GM19372 (cell line): ENCODE measurements around the gene UNC5B.

Source experiments
- ATAC-seq: cut with Tn5 transposase; IDR thresholded peaks from one replicate; pipeline ENCODE4 v1.9.1; 2021; ENCODE audit warnings: mild to moderate bottlenecking, low read depth, moderate library complexity; ENCODE audit not compliant: unreplicated experiment

Gene UNC5B

DNA sequence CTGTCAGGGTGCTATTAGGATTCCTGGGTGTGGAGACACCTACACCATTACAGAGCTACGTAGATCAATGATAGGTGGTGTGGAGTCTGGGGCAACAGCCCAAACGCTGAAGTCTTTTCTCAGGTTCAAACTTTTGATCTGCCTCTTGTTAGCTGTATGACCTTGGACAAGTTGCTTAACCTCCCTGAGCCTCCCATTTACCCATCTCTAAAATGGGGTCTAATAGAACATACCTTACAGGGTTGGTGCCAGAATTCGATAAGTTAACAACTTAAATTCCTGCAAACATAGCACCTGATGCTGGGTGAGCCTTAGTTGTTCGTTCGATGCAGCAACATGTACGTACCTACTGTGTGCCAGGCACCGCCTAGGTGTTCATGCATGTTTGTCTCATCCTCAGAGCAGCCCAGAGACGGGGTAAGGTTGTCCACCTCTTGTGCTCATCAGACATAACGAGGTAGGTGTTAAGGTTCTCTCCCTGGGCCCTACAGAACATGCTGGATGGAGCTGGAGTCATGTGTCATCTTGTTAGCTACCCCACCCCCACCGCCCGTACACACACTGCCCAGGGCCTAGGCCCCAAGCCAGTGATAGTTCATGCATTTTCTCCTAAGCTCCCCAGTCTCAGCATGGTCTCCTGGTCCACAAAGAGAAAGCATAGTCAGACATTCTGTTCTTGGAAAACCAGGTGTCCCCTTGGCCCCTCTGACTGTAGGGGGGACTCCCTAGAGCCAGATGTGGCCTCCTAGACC lies 65.7 kb downstream of the UNC5B start:
- no peak for ATAC-seq

DNA sequence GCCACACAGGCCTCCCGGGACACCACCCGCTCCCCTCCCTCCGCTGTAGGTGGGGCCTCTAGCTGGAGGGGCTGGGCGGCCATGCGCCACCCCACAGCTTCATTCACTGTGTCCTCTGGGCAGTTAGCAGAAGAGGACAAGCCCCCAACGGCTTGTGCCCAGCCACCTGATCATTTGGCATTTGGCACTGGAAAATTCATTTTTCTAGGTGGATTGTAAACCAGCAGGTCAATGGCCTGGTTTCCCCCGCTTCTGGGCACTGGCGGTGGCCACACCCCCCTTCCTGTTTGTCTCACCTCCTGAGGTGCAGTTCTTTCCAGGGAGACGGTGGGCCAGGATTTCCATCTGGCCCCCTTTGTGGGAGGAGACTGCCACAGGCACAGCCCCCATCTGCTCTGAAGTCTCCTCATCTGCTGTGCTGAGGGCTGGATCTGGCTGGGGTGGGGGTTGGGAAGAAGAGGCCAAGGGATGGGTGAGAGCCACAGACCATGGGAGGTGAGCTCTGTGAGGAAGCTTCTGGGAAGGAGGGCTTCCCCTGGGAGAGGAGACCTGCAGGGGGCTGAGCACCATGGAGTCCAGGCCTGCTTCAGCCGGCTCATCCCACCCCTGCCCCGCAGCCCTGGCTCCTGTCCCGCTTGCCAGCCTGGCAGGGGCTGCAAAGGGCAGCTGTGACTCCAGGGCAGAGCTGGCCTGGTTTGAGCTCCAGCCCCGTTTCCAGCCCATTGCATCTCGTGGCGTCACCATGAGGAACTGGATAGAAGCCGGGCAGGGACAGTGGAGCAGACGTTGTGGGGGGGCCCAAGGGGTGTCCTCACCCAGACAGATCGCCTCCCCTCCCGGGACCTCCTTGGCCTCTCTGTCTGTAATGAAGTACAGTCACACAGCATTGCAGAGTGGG lies 66.6 kb downstream of the UNC5B start:
- no peak for ATAC-seq

- no peak for ATAC-seq
Observed at GRCh38 chr10:71279590-71280170, 67.3 kb downstream of the UNC5B start.

- ATAC-seq: no peak
Observed at GRCh38 chr10:71280216-71280615, 67.8 kb downstream of the UNC5B start.

- ATAC-seq: no peak
Observed at GRCh38 chr10:71280825-71281224, 68.5 kb downstream of the UNC5B start.

DNA sequence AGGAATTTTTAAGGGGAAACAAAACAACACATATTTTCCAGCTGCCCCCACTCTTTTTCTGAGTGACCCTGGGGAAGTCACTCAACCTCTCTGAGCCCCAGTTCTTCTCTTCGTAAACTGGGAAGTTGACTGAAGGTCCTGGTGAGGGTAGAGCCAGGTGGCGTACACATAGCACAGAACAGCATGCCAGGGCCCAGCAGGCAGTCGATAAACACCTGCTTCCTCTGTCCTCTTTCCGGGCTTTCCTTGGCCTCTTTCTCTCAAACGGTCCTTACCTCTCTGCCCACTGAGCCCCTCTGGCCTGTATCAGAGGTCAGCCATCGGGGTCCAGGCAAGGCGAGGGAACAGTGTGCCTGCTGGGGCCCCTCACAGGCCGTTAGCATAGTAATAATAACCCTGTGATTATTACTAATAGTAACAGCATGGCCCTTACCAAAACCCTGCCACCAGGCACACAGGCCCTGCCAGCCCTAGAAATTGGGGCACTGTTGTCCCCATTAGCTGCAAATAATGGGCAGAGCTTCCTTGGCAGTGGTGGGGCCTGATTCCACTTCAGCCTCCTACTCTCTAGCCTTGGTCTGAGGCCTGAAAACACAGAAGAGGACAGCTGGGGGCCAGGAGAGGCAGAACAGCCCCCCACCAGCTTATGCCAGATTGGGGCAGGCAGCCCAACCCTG lies 69.4 kb downstream of the UNC5B start:
- no peak for ATAC-seq

GRCh38 chr10:71282323-71282680 lies 69.9 kb downstream of the UNC5B start:
- ATAC-seq: no peak

- ATAC-seq: no peak
Observed at GRCh38 chr10:71283410-71283809, 71.0 kb downstream of the UNC5B start.

DNA sequence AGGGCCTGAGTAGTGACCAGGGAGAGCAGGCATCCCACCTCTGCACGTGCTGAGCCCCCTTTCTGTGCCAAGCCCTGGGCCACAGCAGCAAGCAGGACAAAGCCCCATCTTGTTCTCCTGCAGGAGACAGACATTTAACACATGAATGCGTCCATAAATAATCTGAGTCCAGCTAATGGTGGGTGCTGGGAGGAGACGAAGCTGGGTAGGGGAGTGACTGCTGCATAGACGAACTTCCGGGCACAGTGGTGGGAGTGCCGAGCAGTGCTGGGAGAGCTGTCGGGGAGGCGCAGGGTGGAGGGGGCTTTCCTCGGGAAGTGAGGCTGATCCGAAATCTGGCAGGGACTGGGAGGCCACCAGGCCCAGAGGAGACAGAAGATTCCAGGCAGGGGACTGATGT lies 71.5 kb downstream of the UNC5B start:
- no peak for ATAC-seq

- no peak for ATAC-seq
Observed at GRCh38 chr10:71284544-71285179, 72.3 kb downstream of the UNC5B start.

DNA sequence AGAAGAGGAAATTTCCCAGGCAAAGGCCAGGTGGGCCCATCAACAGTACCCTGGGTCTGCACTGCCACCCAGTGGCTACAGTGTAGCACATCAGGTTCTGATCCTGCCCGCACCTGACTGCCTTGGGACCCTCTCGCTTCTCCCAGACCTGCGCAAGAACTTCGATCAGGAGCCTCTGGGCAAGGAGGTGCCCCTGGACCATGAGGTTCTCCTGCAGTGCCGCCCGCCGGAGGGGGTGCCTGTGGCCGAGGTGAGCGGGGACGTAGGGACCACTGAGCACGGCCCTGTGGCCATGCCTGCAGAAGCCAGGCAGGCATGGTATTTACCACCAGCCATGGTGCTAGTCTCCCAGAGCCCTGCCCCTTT lies 72.8 kb downstream of the UNC5B start:
- ATAC-seq: no peak

DNA sequence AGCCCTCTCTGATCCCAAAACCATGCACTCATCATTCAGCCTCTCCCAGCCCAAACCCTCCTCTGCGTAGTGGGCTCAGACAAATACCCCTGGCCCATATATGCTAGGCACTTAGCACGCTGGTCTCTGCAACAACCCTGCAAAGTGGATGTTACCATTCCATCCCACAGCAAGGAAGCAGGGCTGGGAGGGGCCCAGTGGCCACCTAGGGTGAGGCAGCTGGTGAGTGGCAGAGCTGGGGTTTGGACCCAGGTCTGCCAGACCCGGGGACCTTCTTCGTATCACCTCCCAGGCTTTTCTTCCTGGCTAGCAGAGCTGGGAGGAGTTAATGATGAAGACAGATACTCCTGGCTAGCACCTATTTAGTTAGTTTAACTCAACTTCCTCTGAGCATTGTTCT lies 73.6 kb downstream of the UNC5B start:
- no peak for ATAC-seq

DNA sequence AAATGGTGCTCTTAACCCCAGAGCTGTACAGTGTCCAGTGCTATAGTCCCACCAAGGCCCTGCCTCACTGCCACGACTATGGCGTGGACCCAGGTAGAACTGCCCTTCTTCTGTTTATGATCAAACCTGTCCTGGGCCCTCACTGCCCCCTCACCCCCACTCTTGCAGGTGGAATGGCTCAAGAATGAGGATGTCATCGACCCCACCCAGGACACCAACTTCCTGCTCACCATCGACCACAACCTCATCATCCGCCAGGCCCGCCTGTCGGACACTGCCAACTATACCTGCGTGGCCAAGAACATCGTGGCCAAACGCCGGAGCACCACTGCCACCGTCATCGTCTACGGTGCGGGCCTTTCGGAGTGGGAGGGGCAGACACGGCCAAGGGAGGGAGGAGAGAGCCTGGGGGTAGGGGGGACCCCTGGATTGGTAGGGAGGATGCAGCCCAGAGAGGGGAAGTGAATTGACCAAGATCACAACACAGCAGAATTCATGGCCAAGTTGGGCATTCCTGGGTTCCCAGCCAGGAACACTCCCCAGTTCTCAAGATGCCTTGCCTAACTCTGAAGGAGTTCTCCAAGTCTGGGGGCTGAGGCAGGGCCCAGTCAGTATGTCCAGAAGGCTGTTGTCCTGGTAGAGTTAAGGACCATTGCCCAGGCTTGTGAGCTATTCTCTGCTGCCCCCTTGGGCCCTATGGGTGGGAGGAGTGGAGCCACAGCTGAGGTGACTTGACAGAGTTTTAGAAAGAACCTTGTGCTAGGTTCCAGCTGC lies 74.3 kb downstream of the UNC5B start:
- no peak for ATAC-seq

GRCh38 chr10:71287456-71287855 lies 75.1 kb downstream of the UNC5B start:
- ATAC-seq: no peak

- ATAC-seq: no peak
Observed at GRCh38 chr10:71288461-71288860, 76.1 kb downstream of the UNC5B start.

DNA sequence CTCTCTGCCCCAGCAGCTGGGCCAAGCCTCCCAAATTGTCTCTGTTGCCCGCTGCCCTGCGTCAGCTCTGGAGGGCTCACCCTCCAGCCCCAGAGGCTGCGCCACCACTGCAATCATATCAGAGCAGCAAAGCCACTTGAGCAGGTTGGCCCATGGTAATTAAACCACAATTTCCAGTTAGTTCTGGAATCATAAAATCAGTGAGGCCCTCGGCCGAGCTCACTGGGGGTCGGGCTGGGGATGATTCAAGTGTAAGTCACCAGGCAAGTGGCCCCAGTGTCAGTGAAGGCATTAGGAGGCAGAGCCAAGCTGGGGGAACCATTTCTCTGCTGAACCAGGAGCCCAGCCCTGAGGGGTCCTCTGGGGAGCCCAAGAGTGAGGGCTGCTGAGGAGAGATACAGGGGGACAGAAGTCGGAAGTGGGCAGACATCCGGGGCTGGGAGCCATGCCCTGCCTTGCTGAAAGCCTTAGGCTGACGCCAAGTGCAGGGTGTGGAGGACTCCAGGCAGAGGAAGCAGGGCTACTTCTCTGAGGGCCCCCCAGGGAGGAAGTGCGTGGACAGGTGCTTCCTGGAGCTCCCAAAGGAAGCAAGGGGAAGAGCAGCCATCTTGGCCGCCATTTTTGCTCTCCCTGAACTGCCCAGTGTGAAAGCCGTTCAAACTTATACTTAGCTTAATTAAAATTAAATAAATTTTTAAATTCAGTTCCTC lies 77.2 kb downstream of the UNC5B start:
- no peak for ATAC-seq

DNA sequence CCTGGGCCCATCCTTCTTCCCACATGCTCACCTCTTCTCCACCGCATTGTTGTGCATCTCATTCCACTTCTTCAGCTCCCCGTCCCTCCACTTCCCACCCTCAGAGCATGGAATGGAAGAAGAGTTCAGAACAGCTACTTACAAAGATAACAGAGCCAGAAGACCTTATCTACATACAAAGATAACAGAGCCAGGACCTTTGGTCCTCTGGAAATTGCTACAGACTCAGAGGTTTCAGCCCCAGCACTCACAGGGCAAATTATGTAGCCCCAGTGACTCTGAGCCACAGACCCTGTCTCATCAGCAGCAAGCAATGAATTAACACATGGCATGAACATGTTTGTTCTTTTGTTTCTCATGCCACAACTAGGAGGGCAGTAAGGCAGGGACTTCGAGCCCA lies 78.0 kb downstream of the UNC5B start:
- ATAC-seq: no peak

- no peak for ATAC-seq
Observed at GRCh38 chr10:71290806-71291527, 78.6 kb downstream of the UNC5B start.

DNA sequence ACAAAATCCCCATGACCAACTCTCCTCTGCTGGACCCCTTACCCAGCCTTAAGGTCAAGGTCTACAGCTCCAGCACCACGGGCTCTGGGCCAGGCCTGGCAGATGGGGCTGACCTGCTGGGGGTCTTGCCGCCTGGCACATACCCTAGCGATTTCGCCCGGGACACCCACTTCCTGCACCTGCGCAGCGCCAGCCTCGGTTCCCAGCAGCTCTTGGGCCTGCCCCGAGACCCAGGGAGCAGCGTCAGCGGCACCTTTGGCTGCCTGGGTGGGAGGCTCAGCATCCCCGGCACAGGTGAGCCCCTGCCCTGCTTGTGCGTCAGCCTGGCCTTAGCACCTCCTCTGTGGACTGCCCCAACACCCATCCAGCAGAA lies 79.1 kb downstream of the UNC5B start:
- ATAC-seq: no peak
